Gastroesophageal sphincter (tissue), 4 donors: Measurements from ENCODE around the gene RNASET2. TPM values are rescaled to one million over a fixed set of nuclear protein-coding genes. Genes with fewer than 3 reads are reported as not detected.

Source experiments
- ATAC-seq: fragments of 150-250 bp; one replicate; pipeline ENCODE4 v1.9.1; 2016; ENCODE audit warnings: mild to moderate bottlenecking, moderate library complexity
- H3K27ac ChIP-seq, 4 donors: fragments of 200-600 bp; sonication (generic) in 3 of 4; 1 replicate in 3 of 4; 2 replicates in 1 of 4; pipeline ENCODE4 v1.5.1; 2016 to 2019
- H3K27me3 ChIP-seq: fragments of 200-600 bp; sonication (generic); one replicate; pipeline ENCODE4 v1.5.1; 2019
- H3K36me3 ChIP-seq, 2 donors: fragments of 200-600 bp; sonication (generic); one replicate each; pipeline ENCODE4 v1.5.1; 2019; ENCODE audit warnings: control low read depth in 1 of 2
- H3K4me1 ChIP-seq, 3 donors: fragments of 200-600 bp; sonication (generic); 1 replicate in 2 of 3; 2 replicates in 1 of 3; pipeline ENCODE4 v1.5.1; 2016 to 2019; ENCODE audit warnings: control low read depth in 2 of 3
- H3K4me3 ChIP-seq, 2 donors: fragments of 200-600 bp; sonication (generic); one replicate each; pipeline ENCODE4 v1.5.1; 2019; ENCODE audit warnings: mild to moderate bottlenecking in 1 of 2, moderate library complexity in 1 of 2
- H3K9me3 ChIP-seq, 3 donors: fragments of 200-600 bp; sonication (generic); one replicate each; pipeline ENCODE4 v1.5.1; 2017 to 2019; ENCODE audit warnings: control low read depth in 2 of 3
- EP300 ChIP-seq: sonication (generic); formaldehyde crosslinking; IDR thresholded peaks from one replicate; pipeline ENCODE4 v1.6.1; 2017; ENCODE audit warnings: antibody characterized with exemption, mild to moderate bottlenecking
- POLR2A ChIP-seq, 2 donors: fragments of 450-650 bp; IDR thresholded peaks; one replicate each; pipeline ENCODE4 v1.6.1; 2017; ENCODE audit warnings: antibody characterized with exemption in 2 of 2, mild to moderate bottlenecking in 2 of 2, moderate library complexity in 1 of 2
- POLR2AphosphoS5 ChIP-seq: sonication (generic); formaldehyde crosslinking; IDR thresholded peaks from one replicate; pipeline ENCODE4 v1.6.1; 2017; ENCODE audit warnings: antibody characterized with exemption
- WGBS, 2 donors: methylation state at CpG; one replicate each; pipeline ENCODE4 v1.1.5; 2018; ENCODE audit warnings: low coverage in 1 of 2; 5-methylcytosine and 5-hydroxymethylcytosine counted together
- total RNA-seq, 4 donors: library from RNA; depleted of rRNA; stranded (reverse); fragments of >200 nt; gene quantifications; one replicate each; pipeline ENCODE4 v1.1.0, GENCODE V29; 2016
- TF ChIP-seq, protein P1 (sequence below), 4 experiments: fragments of 200-600 bp in 2 of 4; fragments of 450-650 bp in 2 of 4; sonication (generic) in 1 of 4; IDR thresholded peaks; one replicate each; pipeline ENCODE4 v1.5.1; 2017 to 2019; ENCODE audit warnings: antibody characterized with exemption in 4 of 4, mild to moderate bottlenecking in 2 of 4, moderate library complexity in 2 of 4

The RNASET2 gene
- total RNA-seq, 4 donors from 2014 or later = 18.4 to 46.6 (median 26.2) TPM

DNA sequence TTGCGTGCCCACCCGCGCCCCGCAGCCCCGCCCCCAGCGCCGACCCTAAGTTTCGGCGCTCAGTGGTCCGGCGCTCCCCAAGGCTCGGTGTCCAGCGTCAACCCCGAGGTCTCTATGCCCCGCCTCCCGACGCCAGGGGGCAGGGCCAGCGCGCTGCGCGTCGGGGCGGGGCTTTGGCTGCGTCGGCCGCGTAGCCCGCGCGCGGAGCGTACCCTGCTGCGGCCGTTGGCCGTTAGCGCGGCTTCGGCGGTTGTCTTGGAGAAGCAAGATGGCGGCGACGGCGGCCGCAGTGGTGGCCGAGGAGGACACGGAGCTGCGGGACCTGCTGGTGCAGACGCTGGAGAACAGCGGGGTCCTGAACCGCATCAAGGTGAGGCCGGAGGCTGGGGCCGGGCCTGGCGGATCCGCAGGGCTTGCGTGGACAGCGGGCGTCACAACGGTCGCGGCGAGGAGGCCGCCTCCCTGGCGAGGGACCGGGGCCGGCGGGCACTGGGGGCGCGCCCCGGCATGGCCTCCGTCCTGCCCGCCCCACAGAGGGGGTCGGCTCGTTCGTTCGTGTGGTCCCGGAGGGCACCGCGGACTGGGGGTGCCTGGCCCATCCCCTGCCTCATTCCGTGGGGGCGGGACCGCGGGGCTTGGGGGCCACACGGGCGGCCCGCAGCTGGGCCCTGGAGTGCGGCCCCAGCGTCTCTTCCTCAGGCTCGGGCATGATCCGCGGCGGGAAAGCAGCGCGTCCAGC, 43.0 kb upstream of the RNASET2 start, which contains the start of gene CEP43:
Gene CEP43 (plus strand): TSS at position 253 of the 739 bp plus-strand sequence. CDS start 16 bp downstream, at position 269.
- peaks cover 0 to 33% (median 12%) of the 10 kb centered on the region in 3 donors for H3K4me1 ChIP-seq
- ATAC-seq = peak; percentile 99
- H3K4me3 ChIP-seq = peak within 1 kb of the TSS; percentile 73 to 94
- TF ChIP-seq POLR2A (IDR thresholded peaks at IDR 0.05) (peak; percentile 20 to 30), POLR2AphosphoS5 (peak; percentile 34), EP300 (no peak)
- TF ChIP-seq, protein P1, sequence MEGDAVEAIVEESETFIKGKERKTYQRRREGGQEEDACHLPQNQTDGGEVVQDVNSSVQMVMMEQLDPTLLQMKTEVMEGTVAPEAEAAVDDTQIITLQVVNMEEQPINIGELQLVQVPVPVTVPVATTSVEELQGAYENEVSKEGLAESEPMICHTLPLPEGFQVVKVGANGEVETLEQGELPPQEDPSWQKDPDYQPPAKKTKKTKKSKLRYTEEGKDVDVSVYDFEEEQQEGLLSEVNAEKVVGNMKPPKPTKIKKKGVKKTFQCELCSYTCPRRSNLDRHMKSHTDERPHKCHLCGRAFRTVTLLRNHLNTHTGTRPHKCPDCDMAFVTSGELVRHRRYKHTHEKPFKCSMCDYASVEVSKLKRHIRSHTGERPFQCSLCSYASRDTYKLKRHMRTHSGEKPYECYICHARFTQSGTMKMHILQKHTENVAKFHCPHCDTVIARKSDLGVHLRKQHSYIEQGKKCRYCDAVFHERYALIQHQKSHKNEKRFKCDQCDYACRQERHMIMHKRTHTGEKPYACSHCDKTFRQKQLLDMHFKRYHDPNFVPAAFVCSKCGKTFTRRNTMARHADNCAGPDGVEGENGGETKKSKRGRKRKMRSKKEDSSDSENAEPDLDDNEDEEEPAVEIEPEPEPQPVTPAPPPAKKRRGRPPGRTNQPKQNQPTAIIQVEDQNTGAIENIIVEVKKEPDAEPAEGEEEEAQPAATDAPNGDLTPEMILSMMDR (IDR thresholded peaks at IDR 0.05) = peak in 3 of 4 experiments; percentile 14 to 40 (median 16)
- H3K9me3 ChIP-seq = no peaks in the 10 kb centered on the region
- H3K36me3 ChIP-seq = no peaks in the 10 kb centered on the region
- H3K27me3 ChIP-seq = no peaks in the 10 kb centered on the region
- H3K27ac ChIP-seq = peak within 1 kb of the TSS in 3 of 4 donors; percentile 71 to 81 (median 73)
- WGBS, 2 donors = 0% methylated on average over 8 of the region's 93 CpGs; no CpG with 5 or more reads in 1 of the 2 donors

DNA sequence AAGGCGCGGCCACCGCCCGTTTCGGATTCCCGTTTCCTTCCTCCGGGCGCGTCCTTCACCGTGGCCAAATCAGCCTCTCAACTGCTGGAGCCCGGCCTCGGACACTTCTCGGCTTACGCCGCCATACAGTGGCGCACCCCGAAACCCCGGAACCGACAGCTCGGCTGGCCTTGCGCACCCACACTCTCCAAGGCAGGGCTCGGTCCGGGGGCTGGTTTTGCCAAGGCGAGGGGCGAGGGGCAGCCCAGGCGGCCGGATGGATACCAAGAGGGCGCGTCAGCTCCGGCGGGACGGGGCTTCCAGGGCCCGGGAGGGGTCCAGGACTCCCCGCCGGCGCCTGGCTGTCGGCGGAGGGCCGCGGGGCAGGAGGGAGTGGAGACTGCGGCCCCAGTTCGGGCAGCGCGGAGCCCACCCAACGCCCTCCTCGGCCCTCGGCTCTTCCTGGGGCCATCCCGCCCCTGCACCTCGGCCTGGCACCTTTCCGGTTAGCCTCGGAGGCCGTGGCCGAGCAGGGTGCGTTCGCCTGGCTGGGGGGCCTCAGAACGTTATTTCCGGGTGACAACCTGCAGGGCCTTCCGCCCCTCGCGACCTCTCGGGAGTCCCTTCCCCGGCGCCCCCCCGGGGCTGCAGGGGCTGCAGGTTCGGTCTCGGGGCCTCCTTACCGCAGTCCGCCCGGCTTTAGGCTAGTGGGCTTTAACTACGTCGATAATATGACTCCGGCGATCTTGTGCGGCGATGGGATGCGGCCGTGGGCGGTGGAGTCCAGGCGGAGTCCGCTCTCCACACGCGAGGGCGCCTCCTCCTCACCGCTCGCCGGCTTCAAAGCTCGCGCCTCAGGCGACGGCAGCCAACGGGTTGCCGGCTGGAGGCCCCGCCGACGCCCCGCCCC, 42.1 kb upstream of the RNASET2 start:
- no peak for TF ChIP-seq EP300
- TF ChIP-seq POLR2A (IDR thresholded peaks at IDR 0.05) = no peak
- TF ChIP-seq POLR2AphosphoS5 = no peak
- H3K4me3 ChIP-seq = peak overlapping the region; percentile 73 to 94
- ATAC-seq = no peak
- H3K36me3 ChIP-seq = no peaks in the 10 kb centered on the region
- peaks cover 0 to 33% (median 12%) of the 10 kb centered on the region in 3 donors for H3K4me1 ChIP-seq
- no peaks in the 10 kb centered on the region for H3K27me3 ChIP-seq
- H3K9me3 ChIP-seq = no peaks in the 10 kb centered on the region
- peak overlapping the region in 3 of 4 donors; percentile 71 to 81 (median 73) for H3K27ac ChIP-seq
- WGBS, 2 donors = no CpG with 5 or more reads among the region's 96 CpGs

DNA sequence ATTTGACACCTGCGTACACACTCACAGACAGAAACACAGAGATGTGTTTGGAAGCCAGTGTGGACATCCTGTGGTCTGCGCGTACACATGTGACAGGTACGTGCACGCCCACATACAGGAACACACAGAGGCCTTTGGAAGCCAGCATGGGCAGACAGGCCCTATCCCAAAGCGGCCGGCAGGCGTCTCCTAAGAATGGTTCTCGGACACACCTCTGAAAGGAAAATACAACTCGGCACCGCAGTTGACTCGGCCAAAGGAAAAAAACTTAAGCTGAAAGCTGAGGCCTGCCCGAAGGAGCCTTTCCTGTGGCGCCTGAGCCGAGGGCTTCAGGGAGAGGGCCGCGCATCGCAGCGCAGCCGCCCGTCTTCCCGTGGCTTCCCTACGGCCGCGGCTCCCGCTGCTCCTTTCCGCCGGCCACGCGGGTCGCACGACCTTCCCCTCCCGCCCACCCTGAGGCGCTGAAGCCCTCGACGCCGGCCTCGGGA, 41.5 kb upstream of the RNASET2 start:
- Histone ChIP-seq H3K27me3 (no peaks in the 10 kb centered on the region), H3K4me1 (peaks cover 0 to 33% (median 12%) of the 10 kb centered on the region in 3 donors), H3K4me3 (peak overlapping the region; percentile 73 to 94), H3K36me3 (no peaks in the 10 kb centered on the region), H3K27ac (peak overlapping the region in 2 of 4 donors; percentile 73 to 81), H3K9me3 (no peaks in the 10 kb centered on the region)
- WGBS, 2 donors = 4 to 37% methylated on average over 3 to 5 of the region's 38 CpGs
- no peak for ATAC-seq
- no peak for TF ChIP-seq POLR2A (IDR thresholded peaks at IDR 0.05)
- TF ChIP-seq, protein P1 (IDR thresholded peaks at IDR 0.05) = peak in 3 of 4 experiments; percentile 37 to 45 (median 44)

DNA sequence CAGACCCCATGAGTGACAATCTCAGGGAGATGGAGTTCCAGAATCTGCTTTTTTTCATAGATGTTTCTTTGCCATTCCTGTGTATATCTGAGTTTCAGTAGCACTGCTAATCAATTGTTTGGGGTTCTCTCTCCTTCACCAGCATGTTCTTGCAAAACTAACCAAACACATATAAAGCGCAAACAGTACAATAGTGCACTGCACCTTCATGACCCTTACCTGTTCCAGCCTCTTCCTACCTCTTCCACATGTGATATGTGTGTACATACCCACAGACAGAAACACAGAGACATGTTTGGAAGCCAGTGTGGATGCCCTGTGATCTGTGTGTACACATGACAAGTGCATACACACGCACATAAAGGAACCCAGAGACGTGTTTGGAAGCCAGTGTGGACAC, 41.0 kb upstream of the RNASET2 start:
- TF ChIP-seq POLR2A (IDR thresholded peaks at IDR 0.05) (no peak), EP300 (no peak), POLR2AphosphoS5 (no peak)
- TF ChIP-seq, protein P1 (IDR thresholded peaks at IDR 0.05) = no peak
- ATAC-seq = no peak
- 33 to 73% methylated on average over 1 to 3 of the region's 3 CpGs for WGBS, 2 donors
- Histone ChIP-seq H3K27ac (no peak overlapping the region), H3K36me3 (no peaks in the 10 kb centered on the region), H3K27me3 (no peaks in the 10 kb centered on the region), H3K9me3 (no peaks in the 10 kb centered on the region), H3K4me1 (peaks cover 0 to 33% (median 12%) of the 10 kb centered on the region in 3 donors), H3K4me3 (no peak overlapping the region)

DNA sequence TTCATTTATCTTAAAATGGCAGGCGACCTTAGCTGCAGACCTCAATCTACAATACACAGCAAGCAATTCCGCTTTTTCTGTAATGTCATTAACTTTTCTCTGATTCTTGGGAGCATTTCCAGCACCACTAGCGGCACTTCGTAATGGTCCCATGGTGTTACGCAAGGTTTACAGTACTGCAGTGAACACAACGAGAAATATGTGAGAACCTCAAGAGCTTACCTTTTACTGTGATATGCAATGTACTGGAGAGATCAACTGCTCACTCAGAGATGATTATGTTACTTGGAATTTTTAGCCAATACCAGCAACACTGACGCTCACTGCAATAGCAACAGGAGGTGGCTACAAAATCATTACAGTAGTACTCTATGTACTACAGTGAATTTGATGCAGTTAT, 40.1 kb upstream of the RNASET2 start:
- 90 to 94% methylated on average over 7 of the region's 7 CpGs for WGBS, 2 donors
- ATAC-seq = no peak
- Histone ChIP-seq H3K27ac (no peak overlapping the region), H3K27me3 (no peaks in the 10 kb centered on the region), H3K9me3 (no peaks in the 10 kb centered on the region), H3K4me3 (no peak overlapping the region), H3K4me1 (peaks cover 0 to 30% (median 12%) of the 10 kb centered on the region in 3 donors), H3K36me3 (no peaks in the 10 kb centered on the region)
- TF ChIP-seq EP300 = no peak
